ENCODE data around the gene ATXN7. TPM values are rescaled to one million over a fixed set of nuclear protein-coding genes. Genes with fewer than 3 reads are reported as not detected.

The ATXN7 gene
- total RNA-seq, 4 donors from 2014 or later: 6.1 to 28.2 (median 20.2) TPM

DNA sequence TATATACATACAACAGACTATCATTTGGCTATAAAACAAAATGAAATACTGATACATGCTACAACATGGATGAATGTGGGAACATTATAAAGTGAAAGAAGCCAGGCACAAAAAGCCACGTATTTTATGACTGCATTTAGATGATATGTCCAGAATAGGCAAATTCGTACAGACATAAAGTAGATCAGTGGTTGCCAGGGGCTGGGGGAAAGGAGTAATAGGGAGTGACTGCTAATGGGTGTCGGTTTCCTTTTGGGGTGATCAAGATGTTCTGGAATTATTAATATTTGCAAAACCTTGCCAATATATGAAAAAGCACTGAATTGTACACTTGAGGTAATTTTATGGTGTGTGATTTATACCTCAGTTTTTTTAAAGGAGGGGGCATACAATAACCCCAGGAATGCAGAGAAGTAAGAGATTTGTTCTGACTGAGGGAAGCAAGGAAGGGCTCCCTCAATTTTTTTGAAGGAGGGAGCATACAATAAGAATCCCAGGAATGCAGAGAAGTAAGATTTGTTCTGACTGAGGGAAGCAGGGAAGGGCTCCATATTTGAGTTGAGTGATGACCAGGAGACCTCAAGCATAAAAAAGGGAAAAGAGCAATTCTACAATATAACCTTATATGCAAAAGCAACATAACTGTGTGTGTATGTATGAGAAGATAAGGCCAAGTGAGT, 153.4 kb downstream of the ATXN7 start:
- no peak for TF ChIP-seq POLR2A (IDR thresholded peaks at IDR 0.05)
- intact Hi-C loops (cut with DNase I): no loop called here
- 75 to 87% methylated on average over 3 of the region's 3 CpGs for WGBS, 2 donors

DNA sequence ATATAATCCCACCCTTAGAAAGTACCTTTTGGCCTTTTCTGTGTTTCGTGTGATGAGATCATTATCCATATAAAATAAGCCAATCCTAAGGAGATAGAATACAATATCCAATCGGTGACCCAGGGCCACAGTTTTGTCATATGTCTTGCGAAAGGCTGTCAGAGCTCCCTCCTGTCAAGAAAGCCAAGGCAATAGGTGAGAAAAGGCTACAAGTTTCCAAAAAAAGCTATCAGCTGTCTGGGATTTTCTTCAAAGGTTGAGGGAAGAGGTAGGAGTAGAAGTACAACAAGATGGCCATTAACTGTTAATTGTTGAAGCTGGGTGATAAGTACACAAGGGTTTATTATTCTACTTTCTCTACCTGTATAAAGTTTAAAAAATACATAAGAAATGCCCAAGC, 155.6 kb downstream of the ATXN7 start:
- TF ChIP-seq, protein P1, sequence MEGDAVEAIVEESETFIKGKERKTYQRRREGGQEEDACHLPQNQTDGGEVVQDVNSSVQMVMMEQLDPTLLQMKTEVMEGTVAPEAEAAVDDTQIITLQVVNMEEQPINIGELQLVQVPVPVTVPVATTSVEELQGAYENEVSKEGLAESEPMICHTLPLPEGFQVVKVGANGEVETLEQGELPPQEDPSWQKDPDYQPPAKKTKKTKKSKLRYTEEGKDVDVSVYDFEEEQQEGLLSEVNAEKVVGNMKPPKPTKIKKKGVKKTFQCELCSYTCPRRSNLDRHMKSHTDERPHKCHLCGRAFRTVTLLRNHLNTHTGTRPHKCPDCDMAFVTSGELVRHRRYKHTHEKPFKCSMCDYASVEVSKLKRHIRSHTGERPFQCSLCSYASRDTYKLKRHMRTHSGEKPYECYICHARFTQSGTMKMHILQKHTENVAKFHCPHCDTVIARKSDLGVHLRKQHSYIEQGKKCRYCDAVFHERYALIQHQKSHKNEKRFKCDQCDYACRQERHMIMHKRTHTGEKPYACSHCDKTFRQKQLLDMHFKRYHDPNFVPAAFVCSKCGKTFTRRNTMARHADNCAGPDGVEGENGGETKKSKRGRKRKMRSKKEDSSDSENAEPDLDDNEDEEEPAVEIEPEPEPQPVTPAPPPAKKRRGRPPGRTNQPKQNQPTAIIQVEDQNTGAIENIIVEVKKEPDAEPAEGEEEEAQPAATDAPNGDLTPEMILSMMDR (IDR thresholded peaks at IDR 0.05): no peak
- TF ChIP-seq POLR2A (IDR thresholded peaks at IDR 0.05): no peak
- no peaks in the 10 kb centered on the region for H3K27me3 ChIP-seq
- H3K4me3 ChIP-seq: no peak overlapping the region
- 80 to 84% methylated on average over 3 of the region's 3 CpGs for WGBS, 2 donors
- H3K36me3 ChIP-seq: peaks cover 3 to 75% (median 7%) of the 10 kb centered on the region in 3 donors
- intact Hi-C loops (cut with DNase I): no loop called here
- no peak overlapping the region for H3K27ac ChIP-seq
- no peaks in the 10 kb centered on the region for H3K9me3 ChIP-seq
- peaks cover 7 to 31% (median 16%) of the 10 kb centered on the region in 3 donors for H3K4me1 ChIP-seq
- no peak for DNase-seq

More for the DNA sequence above, 153.4 kb downstream of the ATXN7 start:
- peaks cover 14 to 97% (median 15%) of the 10 kb centered on the region in 3 donors for H3K36me3 ChIP-seq
- H3K27ac ChIP-seq: no peak overlapping the region
- DNase-seq: no peak
- no peak overlapping the region for H3K4me3 ChIP-seq
- no peaks in the 10 kb centered on the region for H3K27me3 ChIP-seq
- H3K4me1 ChIP-seq: peaks cover 3 to 18% (median 10%) of the 10 kb centered on the region in 3 donors
- no peaks in the 10 kb centered on the region for H3K9me3 ChIP-seq

DNA sequence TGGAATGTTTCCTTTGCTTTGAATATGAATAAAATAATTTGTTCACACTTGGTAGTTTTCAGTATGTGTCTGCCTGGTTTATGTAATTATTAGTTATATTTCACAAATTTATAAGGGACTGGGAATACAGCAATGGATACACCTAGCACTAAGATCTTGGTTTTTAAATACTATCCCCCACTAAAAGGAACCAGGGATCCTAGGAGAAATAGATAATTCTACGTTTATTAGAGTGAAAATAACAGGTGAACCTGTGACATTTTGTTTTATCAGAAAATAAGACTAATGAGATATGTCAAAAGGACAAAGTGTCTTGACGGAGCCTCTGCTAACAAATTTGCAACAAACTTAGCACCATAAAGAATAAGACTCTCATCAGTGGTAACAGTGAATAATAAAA, 156.2 kb downstream of the ATXN7 start:
- WGBS, 2 donors: 82 to 84% methylated on average over 2 of the region's 2 CpGs
- no peak overlapping the region for H3K4me3 ChIP-seq
- H3K4me1 ChIP-seq: peaks cover 7 to 31% (median 16%) of the 10 kb centered on the region in 3 donors
- no peaks in the 10 kb centered on the region for H3K9me3 ChIP-seq
- no peak overlapping the region for H3K27ac ChIP-seq
- TF ChIP-seq POLR2A (IDR thresholded peaks at IDR 0.05): no peak
- TF ChIP-seq, protein P1 (IDR thresholded peaks at IDR 0.05): no peak
- H3K27me3 ChIP-seq: no peaks in the 10 kb centered on the region
- intact Hi-C loops (cut with DNase I): no loop called here
- H3K36me3 ChIP-seq: peaks cover 3 to 69% (median 3%) of the 10 kb centered on the region in 3 donors
- no peak for DNase-seq

DNA sequence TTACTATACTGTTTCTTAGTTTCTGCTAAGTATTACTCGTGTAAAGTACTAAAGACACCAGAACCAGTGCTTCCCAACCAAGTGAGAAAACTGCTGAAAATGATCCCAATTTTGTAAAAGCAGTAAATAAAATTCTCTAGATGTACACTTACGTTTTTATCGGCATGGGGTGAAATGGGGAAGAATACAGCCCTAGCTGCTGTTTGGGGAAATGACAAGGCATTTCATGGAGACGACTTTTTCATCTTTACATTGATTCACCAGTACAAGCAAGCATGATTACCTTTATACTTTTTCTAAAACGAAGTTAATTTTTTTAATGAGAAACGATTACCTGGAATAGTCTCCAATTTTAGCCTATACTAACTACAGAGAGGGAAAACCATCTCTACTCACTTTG, 158.3 kb downstream of the ATXN7 start:
- DNase-seq: no peak
- H3K27me3 ChIP-seq: no peaks in the 10 kb centered on the region
- TF ChIP-seq POLR2A (IDR thresholded peaks at IDR 0.05): no peak
- TF ChIP-seq, protein P1 (IDR thresholded peaks at IDR 0.05): no peak
- peak overlapping the region in 3 of 4 donors; percentile 74 to 97 (median 75) for H3K4me3 ChIP-seq
- H3K36me3 ChIP-seq: peaks cover 3 to 48% (median 3%) of the 10 kb centered on the region in 3 donors
- H3K9me3 ChIP-seq: no peaks in the 10 kb centered on the region
- 72 to 79% methylated on average over 6 of the region's 6 CpGs for WGBS, 2 donors
- intact Hi-C loops (cut with DNase I): no loop called here
- H3K27ac ChIP-seq: peak overlapping the region in 1 of 4 donors; percentile 83
- H3K4me1 ChIP-seq: peaks cover 7 to 31% (median 16%) of the 10 kb centered on the region in 3 donors

DNA sequence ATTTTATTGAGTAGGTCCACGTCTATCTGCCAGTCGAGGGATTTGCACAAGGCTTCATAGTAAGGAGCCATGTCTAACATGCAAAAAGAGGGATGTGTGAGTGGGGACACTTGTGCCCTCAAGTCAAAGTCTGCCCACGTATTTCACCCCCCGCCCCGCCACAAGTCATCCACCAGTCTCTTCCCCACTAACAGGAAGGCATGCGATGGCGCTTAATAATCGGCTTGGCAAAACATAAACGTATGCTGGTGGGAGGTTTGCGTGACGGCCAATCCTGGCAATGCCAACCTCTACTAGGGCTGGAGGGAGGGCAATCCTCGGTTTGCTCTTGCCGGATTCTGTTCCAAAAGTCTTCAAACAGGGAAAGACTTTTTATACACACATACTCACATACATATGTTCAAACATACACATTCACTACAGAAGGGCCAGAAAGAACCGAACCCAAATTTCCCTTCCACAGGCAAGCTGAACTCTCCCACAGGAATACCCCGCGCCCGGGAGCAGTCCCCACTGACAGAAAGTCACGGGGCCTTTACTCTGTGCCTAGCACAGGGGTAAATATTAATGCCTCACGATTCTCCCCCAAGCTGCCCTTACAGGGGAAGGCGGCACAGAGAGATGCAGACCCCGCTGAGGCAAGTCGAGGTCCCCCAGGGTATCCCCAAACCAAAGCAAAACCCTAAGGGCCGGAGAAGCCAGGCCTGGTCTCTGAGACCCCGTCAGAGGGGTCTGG, 159.0 kb downstream of the ATXN7 start:
- 27 to 31% methylated on average over 8 to 15 of the region's 24 CpGs for WGBS, 2 donors
- peak overlapping the region; percentile 59 to 97 (median 74) for H3K4me3 ChIP-seq
- TF ChIP-seq POLR2A (IDR thresholded peaks at IDR 0.05): no peak
- TF ChIP-seq, protein P1 (IDR thresholded peaks at IDR 0.05): no peak
- no peak for DNase-seq
- H3K27ac ChIP-seq: peak overlapping the region; percentile 82 to 90 (median 86)
- peaks cover 7 to 31% (median 16%) of the 10 kb centered on the region in 3 donors for H3K4me1 ChIP-seq
- H3K9me3 ChIP-seq: no peaks in the 10 kb centered on the region
- intact Hi-C loops (cut with DNase I): no loop called here
- peaks cover 3 to 41% (median 3%) of the 10 kb centered on the region in 3 donors for H3K36me3 ChIP-seq
- H3K27me3 ChIP-seq: no peaks in the 10 kb centered on the region

All from esophagus squamous epithelium (tissue), 5 donors.